H1 (cell line): ENCODE measurements around the gene COPZ2. TPM values are rescaled to one million over a fixed set of nuclear protein-coding genes. Genes with fewer than 3 reads are reported as not detected.
"Not testable (repeated sequence)": the region's sequence is repeated elsewhere in the genome, so short reads cannot be mapped to it uniquely, and the experiment has no call there.

ENCODE experiments used
- CTCF ChIA-PET: fragments of 300-600 bp; sonication (Branson Sonifier 250); formaldehyde crosslinking; loops from one replicate; lab custom pipeline; 2021; ENCODE audit not compliant: partially characterized antibody; lab: Charles Lee
- POLR2A ChIA-PET: fragments of 300-600 bp; sonication (Branson Sonifier 250); formaldehyde crosslinking; loops from one replicate; lab custom pipeline; 2021; ENCODE audit warnings: inconsistent platforms; ENCODE audit not compliant: partially characterized antibody; lab: Charles Lee
- DNase-seq, 2 experiments: peaks; one replicate each; pipeline versions ENCODE4 v3.0.0 to v3.0.0-alpha.2; 2010 to 2022; ENCODE audit warnings: low spot score in 2 of 2, low read depth in 1 of 2, mixed read lengths in 1 of 2
- FAIRE-seq: peaks from 2 replicates; lab custom pipeline; 2011; peaks lifted over from hg19 to GRCh38; lab: Jason Lieb, UNC
- H2AFZ ChIP-seq: 2 replicates; pipeline ENCODE4 v1.8.1; 2012; ENCODE audit warnings: low read length, inconsistent platforms
- H2AK5ac ChIP-seq: 2 replicates; pipeline ENCODE4 v1.6.1; 2013; ENCODE audit warnings: low read depth, low read length
- H2BK120ac ChIP-seq: replicated peaks from 2 replicates; pipeline ENCODE3; 2013; ENCODE audit warnings: low read depth, low read length, inconsistent platforms
- H2BK12ac ChIP-seq: 2 replicates; pipeline ENCODE4 v1.6.1; 2013; ENCODE audit warnings: low read depth, low read length
- H2BK15ac ChIP-seq: 2 replicates; pipeline ENCODE4 v1.6.1; 2013; ENCODE audit warnings: low read length
- H2BK20ac ChIP-seq: 2 replicates; pipeline ENCODE4 v1.6.1; 2013; ENCODE audit warnings: low read length
- H2BK5ac ChIP-seq: 2 replicates; pipeline ENCODE4 v1.6.1; 2013; ENCODE audit warnings: low read depth, low read length
- H3K14ac ChIP-seq: 2 replicates; pipeline ENCODE4 v1.6.1; 2013; ENCODE audit warnings: inconsistent platforms; ENCODE audit not compliant: insufficient read length
- H3K18ac ChIP-seq: 2 replicates; pipeline ENCODE4 v1.6.1; 2013; ENCODE audit warnings: low read length; ENCODE audit errors: extremely low read depth
- H3K23ac ChIP-seq: 2 replicates; pipeline ENCODE4 v1.6.1; 2013; ENCODE audit warnings: inconsistent platforms; ENCODE audit not compliant: insufficient read length
- H3K23me2 ChIP-seq: 2 replicates; pipeline ENCODE4 v1.6.1; 2013; ENCODE audit warnings: low read depth, low read length
- H3K27ac ChIP-seq: 2 replicates; pipeline ENCODE4 v1.6.1; 2011; ENCODE audit warnings: low read depth, low read length, inconsistent platforms
- H3K27me3 ChIP-seq, 4 experiments: replicated peaks in 1 of 4; 1 replicate in 1 of 4; 2 replicates in 3 of 4; pipeline versions ENCODE4 v1.6.1 to v1.8.1; 2011 to 2013; ENCODE audit warnings: low read length in 3 of 4, mild to moderate bottlenecking in 3 of 4, inconsistent platforms in 2 of 4, mixed read lengths in 2 of 4, moderate library complexity in 1 of 4; ENCODE audit not compliant: control insufficient read depth in 3 of 4, insufficient read depth in 3 of 4; ENCODE audit errors: extremely low read depth in 1 of 4
- H3K36me3 ChIP-seq, 4 experiments: 2 replicates each; pipeline versions ENCODE4 v1.6.1 to v1.8.1; 2011 to 2013; ENCODE audit warnings: mild to moderate bottlenecking in 4 of 4, low read length in 3 of 4, moderate library complexity in 2 of 4, control low read depth in 1 of 4, inconsistent platforms in 1 of 4; ENCODE audit not compliant: insufficient read depth in 4 of 4, control insufficient read depth in 2 of 4
- H3K4ac ChIP-seq: replicated peaks from 2 replicates; pipeline ENCODE3; 2013; ENCODE audit warnings: low read length, low read depth, mixed read lengths, inconsistent platforms; ENCODE audit not compliant: insufficient read length
- H3K4me1 ChIP-seq, 4 experiments: replicated peaks in 1 of 4; 1 replicate in 1 of 4; 2 replicates in 3 of 4; pipeline versions ENCODE4 v1.6.1 to v1.8.1; 2011 to 2013; ENCODE audit warnings: low read length in 3 of 4, inconsistent platforms in 2 of 4, mixed read lengths in 1 of 4; ENCODE audit not compliant: insufficient read depth in 4 of 4, control insufficient read depth in 3 of 4
- H3K4me2 ChIP-seq, 2 experiments: 2 replicates each; pipeline versions ENCODE4 v1.6.1 to v1.8.1; 2011 to 2013; ENCODE audit warnings: low read depth in 2 of 2, low read length in 2 of 2, control low read depth in 1 of 2, inconsistent platforms in 1 of 2, mild to moderate bottlenecking in 1 of 2; ENCODE audit not compliant: insufficient read depth in 1 of 2
- H3K4me3 ChIP-seq, 4 experiments: fragments of 200-600, 300-600 bp in 1 of 4; sonication (generic), shearing (Covaris generic), sonication (Bioruptor Twin) in 1 of 4; 2 replicates each; pipeline versions ENCODE4 v1.5.1 to v1.8.1; 2011 to 2016; ENCODE audit warnings: low read length in 4 of 4, low read depth in 3 of 4, control low read depth in 2 of 4, inconsistent platforms in 2 of 4, mild to moderate bottlenecking in 2 of 4, mixed read lengths in 1 of 4, moderate library complexity in 1 of 4; ENCODE audit not compliant: insufficient read depth in 2 of 4; ENCODE audit errors: extremely low read depth in 1 of 4
- H3K56ac ChIP-seq: replicated peaks from 2 replicates; pipeline ENCODE3; 2013; ENCODE audit warnings: low read depth, mild to moderate bottlenecking, mixed read lengths, low read length, inconsistent platforms; ENCODE audit not compliant: insufficient read length
- H3K79me1 ChIP-seq: 2 replicates; pipeline ENCODE4 v1.6.1; 2013; ENCODE audit warnings: low read depth, low read length, control low read depth
- H3K79me2 ChIP-seq, 2 experiments: 2 replicates each; pipeline versions ENCODE4 v1.6.1 to v1.8.1; 2012 to 2013; ENCODE audit warnings: low read length in 2 of 2, mild to moderate bottlenecking in 2 of 2, inconsistent platforms in 1 of 2; ENCODE audit not compliant: insufficient read depth in 2 of 2, control insufficient read depth in 1 of 2
- H3K9ac ChIP-seq, 4 experiments: replicated peaks in 1 of 4; 1 replicate in 1 of 4; 2 replicates in 3 of 4; pipeline versions ENCODE4 v1.6.1 to v1.8.1; 2011 to 2013; ENCODE audit warnings: low read depth in 3 of 4, low read length in 3 of 4, control low read depth in 2 of 4, mild to moderate bottlenecking in 2 of 4, moderate library complexity in 2 of 4, inconsistent platforms in 1 of 4; ENCODE audit errors: extremely low read depth in 1 of 4
- H3K9me3 ChIP-seq, 2 experiments: 2 replicates each; pipeline versions ENCODE4 v1.6.1 to v1.8.1; 2012 to 2013; ENCODE audit warnings: mild to moderate bottlenecking in 2 of 2, moderate library complexity in 2 of 2, control low read depth in 1 of 2, inconsistent platforms in 1 of 2, low read depth in 1 of 2, low read length in 1 of 2, mixed read lengths in 1 of 2; ENCODE audit not compliant: insufficient read depth in 2 of 2
- H4K20me1 ChIP-seq, 2 experiments: replicated peaks in 1 of 2; 2 replicates each; pipeline versions ENCODE3 to v1.8.1; 2011 to 2013; ENCODE audit warnings: inconsistent platforms in 2 of 2, low read length in 2 of 2, mild to moderate bottlenecking in 1 of 2; ENCODE audit not compliant: insufficient read depth in 2 of 2, control insufficient read depth in 1 of 2
- H4K5ac ChIP-seq: 2 replicates; pipeline ENCODE4 v1.6.1; 2013; ENCODE audit warnings: low read length, low read depth, mixed read lengths, inconsistent platforms; ENCODE audit not compliant: insufficient read length
- H4K8ac ChIP-seq: 2 replicates; pipeline ENCODE4 v1.8.0; 2013; ENCODE audit warnings: mild to moderate bottlenecking, moderate library complexity, low read length, inconsistent platforms; ENCODE audit not compliant: insufficient read depth; ENCODE audit errors: extremely low read depth
- H4K91ac ChIP-seq: replicated peaks from 2 replicates; pipeline ENCODE3; 2013; ENCODE audit warnings: low read length, mixed read lengths, inconsistent platforms; ENCODE audit not compliant: insufficient read length
- CBX5 ChIP-seq: fragments of 300-800, 300-1000 bp; sonication (generic); IDR thresholded peaks from 2 replicates; pipeline ENCODE4 v1.7.1; 2016; ENCODE audit warnings: antibody characterized with exemption, low read length, low read depth
- EGR1 ChIP-seq: IDR thresholded peaks from 2 replicates; pipeline ENCODE4 v1.6.1; 2011; ENCODE audit warnings: low read depth, low read length, borderline replicate concordance
- HDAC6 ChIP-seq: IDR thresholded peaks from one replicate; pipeline ENCODE4 v1.7.1; 2012; ENCODE audit warnings: low read depth, mild to moderate bottlenecking, inconsistent platforms, low read length, moderate library complexity
- MAFK ChIP-seq: IDR thresholded peaks from 2 replicates; pipeline ENCODE4 v1.6.1; 2012; ENCODE audit warnings: low read depth, mild to moderate bottlenecking, improper control_type of control experiment, low read length
- POLR2AphosphoS5 ChIP-seq: IDR thresholded peaks from 2 replicates; pipeline ENCODE4 v1.6.1; 2011; ENCODE audit warnings: low read depth, low read length
- SP1 ChIP-seq: IDR thresholded peaks from 2 replicates; pipeline ENCODE4 v1.6.1; 2011; ENCODE audit warnings: low read depth, low read length
- WGBS, 2 experiments: shearing (Covaris generic) in 1 of 2; methylation state at CpG; one replicate each; pipeline versions ENCODE4 v1.1.6 to v1.1.7; 2013 to 2015; ENCODE audit warnings: low lambda C conversion rate in 2 of 2, mixed read lengths in 2 of 2, inconsistent platforms in 1 of 2, low coverage in 1 of 2, missing lambda C conversion rate in 1 of 2; ENCODE audit not compliant: insufficient replicate concordance in 2 of 2, insufficient coverage in 1 of 2, insufficient read length in 1 of 2; ENCODE audit errors: extremely low coverage in 1 of 2, missing lambda C conversion rate in 1 of 2; 5-methylcytosine and 5-hydroxymethylcytosine counted together
- polyA plus RNA-seq, 7 experiments: library from polyadenylated mRNA; depleted of rRNA in 3 of 7; stranded (reverse) in 5 of 7; unstranded in 2 of 7; fragments of >200 nt in 5 of 7; fragments of 200-250 nt in 2 of 7; gene quantifications; 1 replicate in 5 of 7; 2 replicates in 1 of 7; 4 replicates in 1 of 7; pipeline versions ENCODE4 v1.2.1 to v1.2.3, GENCODE V29; 2011 to 2013; ENCODE audit warnings: missing spikeins in 2 of 7, mixed read lengths in 2 of 7
- total RNA-seq: library from RNA; stranded (reverse); fragmentation: NEBNext Ultra II Directional; extraction: Animal tissue kit (Norgen Biotek cat#: 25700); gene quantifications from 2 replicates; pipeline ENCODE4 v1.2.1, GENCODE V29; 2021

The COPZ2 gene
- total and polyA plus RNA-seq, 2 of the 8 experiments (the other 6 are each of a cell fraction or from before 2014, with no cell fraction given), result 0.24 TPM; not detected in 1

- TF ChIP-seq MAFK (no peak), CBX5 (no peak), SP1 (no peak), POLR2AphosphoS5 (0 out of 2 replicates have a peak, but pooled peaks have one; percentile 26), HDAC6 (no peak), EGR1 (no peak)
Measured at GRCh38 chr17:48068491-48068961, 30.9 kb upstream of the COPZ2 start (continued).

GRCh38 chr17:48067808-48068207 lies 30.2 kb upstream of the COPZ2 start:
- not testable (repeated sequence) for H4K8ac ChIP-seq, FAIRE-seq, H3K23ac ChIP-seq, H3K27ac ChIP-seq, H3K4me1 ChIP-seq, H4K5ac ChIP-seq, H4K91ac ChIP-seq, H3K56ac ChIP-seq, H2BK120ac ChIP-seq, H3K9me3 ChIP-seq, H3K79me2 ChIP-seq, H2AK5ac ChIP-seq, H3K27me3 ChIP-seq, H3K79me1 ChIP-seq, H3K4me3 ChIP-seq, H2AFZ ChIP-seq, H2BK15ac ChIP-seq, DNase-seq, H3K4me2 ChIP-seq, H3K4ac ChIP-seq, H3K18ac ChIP-seq, H3K14ac ChIP-seq, H2BK20ac ChIP-seq, H3K23me2 ChIP-seq, H3K9ac ChIP-seq, H2BK5ac ChIP-seq, H2BK12ac ChIP-seq
- ChIA-PET POLR2A (interaction anchor here (1.0 to 41.8 kb wide), 11 partner anchors 10 to 97 kb away, joined by 3 to 1227 read pairs (median 5); partner anchors contain the start of genes CDK5RAP3, COPZ2, NFE2L1 and SNX11), CTCF (interaction anchor here (0.5 to 5.9 kb wide), 29 partner anchors 10 to 225 kb away, joined by 3 to 78 read pairs (median 6); partner anchors contain the start of genes COPZ2 and NFE2L1)
- Histone ChIP-seq H3K36me3 (peaks cover 8 to 53% (median 26%) of the 10 kb centered on the region in 4 experiments), H4K20me1 (peaks cover 9 to 22% of the 10 kb centered on the region in 2 experiments)
- 86% methylated on average over 2 of the region's 2 CpGs; no CpG with 5 or more reads in 1 of the 2 experiments for WGBS, 2 experiments
